Measurements from ENCODE around the gene ELF1. TPM values are rescaled to one million over a fixed set of nuclear protein-coding genes. Genes with fewer than 3 reads are reported as not detected.

ELF1 gene
- total and polyA plus RNA-seq, 10 of the 15 experiments (the other 5 are each of a cell fraction or from before 2014, with no cell fraction given): 43.3 to 97.6 (median 55.7) TPM

DNA sequence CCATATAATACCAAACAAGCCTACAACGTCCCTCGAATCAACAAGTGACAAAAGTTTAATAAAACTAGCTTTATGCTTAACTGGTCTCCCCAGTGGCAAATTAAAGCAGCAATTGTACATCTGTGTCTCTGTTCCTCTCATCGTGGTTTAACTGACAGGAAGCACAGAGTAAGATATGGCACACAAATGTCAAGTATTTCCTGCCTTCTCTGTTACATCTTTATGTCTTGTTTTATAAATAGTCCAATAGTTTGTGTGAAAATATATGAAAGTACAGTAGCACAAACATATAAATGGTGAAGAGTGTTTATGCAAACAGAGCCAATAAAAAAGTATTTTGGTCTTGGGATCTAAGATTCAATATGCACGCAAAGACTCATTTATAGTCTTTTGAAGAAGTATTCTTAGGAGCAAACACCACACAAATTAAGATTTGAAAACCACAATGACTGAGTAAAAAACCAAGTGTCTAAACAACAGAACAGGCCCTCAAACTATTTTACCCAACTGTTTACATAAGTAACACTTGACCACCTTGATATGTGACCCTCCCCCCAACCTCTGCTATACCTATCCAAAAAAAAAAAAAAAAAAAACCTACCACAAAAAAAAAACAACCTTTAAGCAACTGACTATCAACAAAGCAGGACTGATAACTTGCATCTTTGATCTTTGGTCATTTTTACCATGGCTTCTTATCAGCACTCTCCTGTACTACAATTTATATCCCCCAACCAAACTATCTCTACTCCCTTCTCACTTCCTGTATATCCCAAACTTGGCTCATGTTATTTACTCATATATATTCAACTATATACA lies 14.0 kb downstream of the ELF1 start (continued):
- TF ChIP-seq NR2F1 (conservative IDR thresholded peaks at IDR 0.05): peak; percentile 58
- TF ChIP-seq BHLHE40 (IDR thresholded peaks at IDR 0.05; ENCODE audit: borderline replicate concordance in 1 of 2, low read depth in 2 of 2, low read length in 1 of 2): 0 out of 4 replicates have a peak, but pooled peaks of 1 of the 2 experiments have one; percentile 2
- no peak for TF ChIP-seq YBX1 (IDR thresholded peaks at IDR 0.05)
- no peak for TF ChIP-seq NR2C2 (IDR thresholded peaks at IDR 0.05; ENCODE audit: borderline replicate concordance, control insufficient read depth, insufficient read length, low read depth)
- peak; percentile 92; the same call in 1 of the 2 replicates for TF ChIP-seq MTA3 (IDR thresholded peaks at IDR 0.05; ENCODE audit: borderline replicate concordance, low read length)
- no peak for TF ChIP-seq CHD1 (IDR thresholded peaks at IDR 0.05; ENCODE audit: low read depth, low read length)
- peak; percentile 91 for TF ChIP-seq MYB (IDR thresholded peaks at IDR 0.05; ENCODE audit: borderline replicate concordance, low read depth, low read length)
- TF ChIP-seq MYC (IDR thresholded peaks at IDR 0.05; ENCODE audit: insufficient read depth, insufficient read length, insufficient replicate concordance, low read length, severe bottlenecking): no peak
- TF ChIP-seq IRF4 (IDR thresholded peaks at IDR 0.05; ENCODE audit: low read depth, low read length): no peak
- TF ChIP-seq ZNF24 (IDR thresholded peaks at IDR 0.05): 0 out of 2 replicates have a peak, but pooled peaks have one; percentile 25
- TF ChIP-seq SREBF1 (IDR thresholded peaks at IDR 0.05; ENCODE audit: low read length): no peak
- peak; percentile 75 for TF ChIP-seq GABPA (IDR thresholded peaks at IDR 0.05; ENCODE audit: low read depth)
- TF ChIP-seq, protein P1, sequence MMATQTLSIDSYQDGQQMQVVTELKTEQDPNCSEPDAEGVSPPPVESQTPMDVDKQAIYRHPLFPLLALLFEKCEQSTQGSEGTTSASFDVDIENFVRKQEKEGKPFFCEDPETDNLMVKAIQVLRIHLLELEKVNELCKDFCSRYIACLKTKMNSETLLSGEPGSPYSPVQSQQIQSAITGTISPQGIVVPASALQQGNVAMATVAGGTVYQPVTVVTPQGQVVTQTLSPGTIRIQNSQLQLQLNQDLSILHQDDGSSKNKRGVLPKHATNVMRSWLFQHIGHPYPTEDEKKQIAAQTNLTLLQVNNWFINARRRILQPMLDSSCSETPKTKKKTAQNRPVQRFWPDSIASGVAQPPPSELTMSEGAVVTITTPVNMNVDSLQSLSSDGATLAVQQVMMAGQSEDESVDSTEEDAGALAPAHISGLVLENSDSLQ (IDR thresholded peaks at IDR 0.05): peak; percentile 86
- TF ChIP-seq ZNF274 (IDR thresholded peaks at IDR 0.05; ENCODE audit: insufficient read depth, insufficient read length): no peak
- peak; percentile 78 for TF ChIP-seq SPI1 (IDR thresholded peaks at IDR 0.05; ENCODE audit: borderline replicate concordance, insufficient read depth, low read depth, low read length)
- TF ChIP-seq PML (IDR thresholded peaks at IDR 0.05; ENCODE audit: low read length): peak; percentile 88
- TF ChIP-seq CREM (IDR thresholded peaks at IDR 0.05; ENCODE audit: low read depth): peak; percentile 90; the same call in 1 of the 2 replicates
- no peak for TF ChIP-seq SMAD1 (IDR thresholded peaks at IDR 0.05; ENCODE audit: low read depth, partially characterized antibody)
- no peak for TF ChIP-seq TARDBP (IDR thresholded peaks at IDR 0.05; ENCODE audit: borderline replicate concordance)
- TF ChIP-seq SP1 (IDR thresholded peaks at IDR 0.05; ENCODE audit: low read depth, low read length): no peak
- no peak for TF ChIP-seq YY1 (IDR thresholded peaks at IDR 0.05; ENCODE audit: low read depth, low read length)
